ENCODE measurements around the gene POPDC2. TPM values are rescaled to one million over a fixed set of nuclear protein-coding genes. Genes with fewer than 3 reads are reported as not detected.

Gene POPDC2
- total and polyA plus RNA-seq, 2 of the 4 experiments (the other 2 are of a cell fraction) = under 0.01 to 0.29 TPM

DNA sequence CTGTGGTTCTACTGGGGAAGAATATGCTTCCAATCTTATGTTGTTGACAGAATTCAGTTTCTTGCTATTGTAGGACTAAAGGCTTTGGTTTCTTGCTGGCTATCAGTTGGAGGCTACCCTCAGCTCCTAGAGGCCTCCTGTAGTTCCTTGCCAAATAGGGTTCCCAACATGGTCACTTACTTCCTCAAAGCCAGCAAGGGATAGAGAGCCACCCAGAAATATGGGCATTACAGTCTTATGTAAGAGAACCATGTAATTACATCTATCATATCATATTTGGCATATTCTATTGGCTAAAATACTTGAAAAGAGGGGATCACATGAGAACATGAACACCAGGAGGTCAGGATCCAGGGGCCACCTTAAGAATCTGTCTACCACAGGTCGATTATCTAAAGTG, 23.0 kb upstream of the POPDC2 start:
- Histone ChIP-seq H3K23ac (ENCODE audit: low read depth, low read length) (no peak overlapping the region), H2BK120ac (ENCODE audit: low read depth, low read length) (no peak overlapping the region), H2BK5ac (ENCODE audit: low read depth, low read length, poor library complexity, severe bottlenecking) (no peak overlapping the region), H3K79me1 (ENCODE audit: low read depth in 1 of 2, low read length in 2 of 2) (no peaks in the 10 kb centered on the region), H3K36me3 (ENCODE audit: control insufficient read depth, insufficient read depth, low read length) (no peaks in the 10 kb centered on the region), H2AK9ac (replicated peaks; ENCODE audit: low read depth, low read length, poor library complexity) (no peak overlapping the region), H2BK20ac (ENCODE audit: low read depth, low read length) (no peak overlapping the region), H3K9ac (ENCODE audit: low read depth, low read length) (no peak overlapping the region), H3K4ac (ENCODE audit: low read depth, low read length) (no peak overlapping the region), H4K8ac (ENCODE audit: low read depth in 2 of 2, low read length in 2 of 2) (no peak overlapping the region), H3K56ac (ENCODE audit: extremely low read depth, insufficient read depth, low read length) (no peak overlapping the region), H3K4me3 (ENCODE audit: insufficient read depth, low read depth, low read length) (no peak overlapping the region), H4K20me1 (ENCODE audit: insufficient read depth, low read length) (no peaks in the 10 kb centered on the region), H3K18ac (ENCODE audit: low read depth, low read length) (no peak overlapping the region), H3K4me2 (ENCODE audit: low read depth, low read length) (no peak overlapping the region), H4K5ac (ENCODE audit: low read depth, low read length) (no peak overlapping the region), H3K27ac (ENCODE audit: insufficient read depth, low read length) (no peak overlapping the region), H4K91ac (ENCODE audit: insufficient read depth, low read depth, low read length) (no peak overlapping the region), H3K4me1 (ENCODE audit: control insufficient read depth, insufficient read depth, low read length) (no peaks in the 10 kb centered on the region), H2AFZ (replicated peaks; ENCODE audit: low read length, poor library complexity) (no peak overlapping the region), H3K9me3 (ENCODE audit: control insufficient read depth, insufficient read depth, low read length) (no peaks in the 10 kb centered on the region), H2AK5ac (ENCODE audit: low read depth, low read length) (no peak overlapping the region), H2BK15ac (ENCODE audit: low read depth, low read length) (no peak overlapping the region), H3K14ac (replicated peaks; ENCODE audit: low read depth, low read length) (no peak overlapping the region), H3K9me1 (ENCODE audit: insufficient read depth, low read length) (no peaks in the 10 kb centered on the region), H3K27me3 (ENCODE audit: control insufficient read depth, insufficient read depth, low read length) (peaks cover 9% of the 10 kb centered on the region)
- no TSS peak for BruUV-seq (replicated peaks)
- in situ Hi-C loops (cut with MboI; ENCODE audit: low sequenced_read_pairs) (loop anchor here (25.0 kb wide), 4 partner anchors 171 to 796 kb away; partner anchors contain the start of genes ARHGAP31 and TEX55), dilution Hi-C loops (cut with HindIII; ENCODE audit: low sequenced_read_pairs, unreplicated experiment) (no loop called here), intact Hi-C loops (cut with micrococcal nuclease) (loop anchor here (5.0 kb wide), 1 partner anchor 586 kb away; no protein-coding TSS in a partner anchor)
- TF ChIP-seq ELK1 (IDR thresholded peaks at IDR 0.05; ENCODE audit: borderline replicate concordance, low read depth, low read length) = no peak
- no peak for TF ChIP-seq CEBPB (IDR thresholded peaks at IDR 0.05; ENCODE audit: low read depth, low read length)
- TF ChIP-seq CHD1 (IDR thresholded peaks at IDR 0.05; ENCODE audit: low read depth, low read length) = no peak
- TF ChIP-seq CTCF (conservative IDR thresholded peaks at IDR 0.05; ENCODE audit: low read depth, low read length) = no peak
- no peak for TF ChIP-seq BHLHE40 (IDR thresholded peaks at IDR 0.05; ENCODE audit: low read depth, low read length)
- POLR2A ChIA-PET (ENCODE audit: unreplicated experiment) = no interaction called here
- CTCF ChIA-PET = interaction anchor here (0.6 to 0.7 kb wide), 5 partner anchors 46 to 1877 kb away, joined by 3 to 6 read pairs (median 5); no protein-coding TSS in a partner anchor
- no peak for DNase-seq
- no CpG with 5 or more reads among the region's 1 CpG for WGBS, 2 experiments (ENCODE audit: extremely low coverage in 2 of 2, insufficient read length in 1 of 2)
- no peak for ATAC-seq (ENCODE audit: low read depth)
